HG03575 (cell line): ENCODE measurements around the gene SMAD6.

ENCODE experiments used
- ATAC-seq: cut with Tn5 transposase; IDR thresholded peaks from one replicate; pipeline ENCODE4 v1.9.1; 2021; ENCODE audit not compliant: unreplicated experiment, insufficient number of reproducible peaks, low FRiP score; ENCODE audit errors: extremely low read depth

Gene SMAD6

DNA sequence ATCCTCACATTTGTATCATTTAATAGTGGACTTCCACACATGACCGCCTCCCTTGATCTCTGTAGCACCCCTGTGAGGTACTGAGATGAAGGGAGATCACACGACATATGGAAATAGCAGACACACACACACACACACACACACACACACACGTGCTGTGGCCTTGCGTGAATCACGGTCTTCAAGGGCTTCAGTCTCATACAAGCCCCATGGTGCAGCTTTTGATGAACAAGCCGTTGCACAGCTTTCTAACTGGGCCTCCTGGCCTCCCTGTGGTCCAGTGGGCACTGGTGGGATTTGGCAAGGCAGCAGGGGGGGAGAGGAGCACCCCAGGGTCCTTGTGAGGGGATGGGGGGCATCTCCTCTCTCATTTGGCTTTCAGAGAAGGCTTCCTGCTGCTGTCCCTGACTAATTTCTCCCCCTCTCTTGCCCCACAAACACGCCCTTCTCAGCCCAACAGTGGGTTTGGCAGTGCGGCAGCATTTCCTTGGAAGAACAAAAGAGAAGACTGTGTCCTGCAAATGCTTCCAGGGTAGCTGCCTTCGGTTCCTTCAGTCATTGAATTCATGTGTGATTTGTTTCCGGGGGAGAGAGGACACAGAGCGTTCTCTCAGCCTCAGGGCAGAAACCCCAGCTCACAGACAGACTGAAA is 98.7 kb downstream of the SMAD6 start:
- no peak for ATAC-seq

DNA sequence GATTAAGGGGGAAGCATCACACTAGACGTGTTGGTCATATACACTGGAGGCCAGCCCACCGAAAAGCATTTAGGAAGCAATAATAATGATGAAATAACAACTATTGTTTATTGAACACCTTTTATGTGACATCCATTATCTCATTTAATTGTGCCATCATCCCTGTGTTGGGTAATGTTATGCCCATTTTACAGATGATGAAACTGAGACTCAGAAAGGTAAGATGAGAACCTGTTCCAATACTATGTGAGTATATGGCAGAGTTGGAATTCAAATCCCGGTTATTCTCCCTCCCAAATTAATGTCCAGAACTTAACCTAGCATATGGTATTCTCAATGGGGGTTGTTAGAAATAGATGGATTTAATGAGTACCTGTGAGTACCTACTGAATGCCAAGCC is 99.2 kb downstream of the SMAD6 start:
- ATAC-seq, result no peak

DNA sequence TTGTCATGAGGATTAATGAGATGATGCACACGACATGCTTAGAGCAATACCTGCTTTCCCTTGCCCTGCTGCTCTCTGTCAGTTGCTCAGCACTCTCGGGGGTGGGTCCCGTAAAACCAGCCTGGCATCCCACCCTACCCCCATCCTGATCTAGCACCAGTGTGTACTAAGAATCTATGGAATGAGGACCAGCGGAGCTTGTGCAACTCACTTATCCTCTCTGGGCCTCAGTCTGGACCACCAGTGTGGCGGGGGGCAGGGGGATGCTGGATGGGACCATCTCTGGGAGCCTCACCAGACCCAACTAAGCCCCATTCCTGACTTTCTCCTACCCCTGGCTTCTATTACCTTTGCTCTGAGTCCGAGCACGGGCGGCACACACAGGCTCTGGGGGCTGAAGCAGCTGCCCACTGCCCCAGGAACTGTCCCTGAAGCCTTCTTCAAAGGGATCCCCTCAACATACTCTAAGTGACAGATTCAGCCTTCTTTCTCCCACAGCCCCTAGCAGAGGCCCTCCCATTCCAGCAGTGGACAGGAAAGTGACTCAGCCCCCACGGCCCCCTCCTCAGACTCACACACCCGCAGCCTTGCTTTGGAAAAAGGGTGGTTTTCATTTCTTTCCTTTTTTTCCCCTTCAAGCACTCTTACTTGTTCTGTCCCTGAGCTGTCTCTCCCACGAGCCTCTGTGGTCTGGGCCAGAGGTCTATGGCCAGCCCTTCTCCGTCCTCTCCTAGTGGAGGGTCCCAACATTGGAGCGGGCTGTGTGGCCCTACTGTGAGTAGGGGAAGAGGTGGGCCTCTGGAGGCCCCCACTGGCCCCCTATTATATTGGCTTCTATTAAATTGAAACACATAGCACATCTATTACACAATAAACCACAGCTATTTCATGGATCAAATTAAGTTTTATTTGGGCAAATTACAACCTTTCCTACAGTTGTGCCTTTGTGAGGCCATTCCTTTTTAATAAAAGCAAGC is 100.3 kb downstream of the SMAD6 start:
- ATAC-seq, result no peak

DNA sequence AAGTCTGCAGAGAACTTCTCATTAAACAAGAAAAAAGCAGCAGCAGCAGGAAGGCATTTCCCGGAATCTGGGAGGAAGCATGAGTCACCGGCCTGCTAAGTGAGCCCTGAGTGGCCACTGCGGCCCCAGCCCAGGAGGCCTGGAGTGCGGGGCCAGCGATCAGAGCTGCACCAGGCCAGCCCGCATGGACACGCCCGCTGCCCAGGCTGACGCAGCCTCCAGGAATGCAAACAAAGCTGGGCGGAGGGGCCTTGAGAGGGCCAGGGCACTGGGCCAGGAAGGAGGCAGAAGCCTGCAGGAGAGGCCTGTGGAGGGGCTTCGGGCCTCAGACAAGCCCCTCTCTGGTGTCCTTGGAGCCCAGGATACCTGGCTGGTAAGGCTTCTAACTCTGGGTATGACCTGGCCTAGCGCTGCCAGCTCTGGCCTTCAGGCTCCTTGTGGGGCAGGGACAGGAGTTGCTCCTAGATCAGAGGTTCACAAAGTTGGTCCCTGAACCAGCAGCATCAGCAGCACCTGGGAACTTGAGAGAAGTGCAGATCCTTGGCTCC is 101.2 kb downstream of the SMAD6 start:
- ATAC-seq, result no peak

DNA sequence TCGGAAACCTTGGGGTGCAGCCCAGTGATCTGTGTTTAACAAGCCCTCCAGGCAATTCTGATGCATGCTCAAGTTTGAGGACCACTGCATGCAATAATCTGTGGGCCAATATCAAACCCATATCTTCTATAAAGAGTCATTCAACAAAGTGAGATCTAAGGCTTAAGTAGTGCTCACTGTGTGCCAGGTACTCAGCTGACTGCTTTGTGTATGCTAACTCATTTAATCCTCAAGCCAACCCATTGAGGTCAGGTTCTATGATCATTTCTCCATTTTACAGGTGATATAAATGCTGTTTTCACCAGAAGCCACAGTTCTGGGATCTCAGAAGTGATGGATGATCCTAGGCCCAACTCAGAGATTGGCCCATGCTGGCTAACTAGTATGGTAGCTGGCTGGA is 101.7 kb downstream of the SMAD6 start:
- no peak for ATAC-seq

DNA sequence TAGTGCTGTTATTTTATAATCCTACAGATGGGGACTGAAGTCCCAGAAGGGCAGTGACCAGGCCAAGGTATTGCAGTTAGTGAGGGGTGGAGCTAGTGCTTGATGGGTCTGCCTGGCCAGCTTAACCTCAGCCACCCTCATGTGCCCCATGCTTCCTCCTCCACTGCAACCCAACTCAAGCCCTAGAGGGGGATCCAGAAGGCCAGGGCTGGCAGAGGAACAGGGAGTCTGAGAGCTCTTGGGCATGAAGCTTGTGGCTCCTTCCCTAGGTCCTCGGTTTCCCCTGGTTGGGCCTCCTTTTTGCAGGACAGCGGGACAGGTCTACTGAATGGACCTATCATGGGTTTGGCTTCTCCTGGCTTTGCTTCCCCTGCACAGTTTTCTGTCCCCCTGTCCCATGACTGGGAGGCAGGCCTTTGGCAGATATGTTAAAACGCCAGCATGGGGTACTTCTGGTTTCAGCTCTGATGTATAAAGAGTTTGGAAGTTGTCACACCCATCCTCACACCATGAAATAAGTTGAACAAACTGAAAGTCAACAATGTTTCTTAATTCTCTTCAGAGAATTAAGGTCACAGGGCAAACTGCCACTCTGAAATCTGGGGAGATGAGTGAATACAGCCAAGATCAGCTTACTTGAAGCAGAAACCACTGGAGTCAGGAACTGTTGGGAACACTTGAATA is 103.3 kb downstream of the SMAD6 start:
- ATAC-seq, result no peak

DNA sequence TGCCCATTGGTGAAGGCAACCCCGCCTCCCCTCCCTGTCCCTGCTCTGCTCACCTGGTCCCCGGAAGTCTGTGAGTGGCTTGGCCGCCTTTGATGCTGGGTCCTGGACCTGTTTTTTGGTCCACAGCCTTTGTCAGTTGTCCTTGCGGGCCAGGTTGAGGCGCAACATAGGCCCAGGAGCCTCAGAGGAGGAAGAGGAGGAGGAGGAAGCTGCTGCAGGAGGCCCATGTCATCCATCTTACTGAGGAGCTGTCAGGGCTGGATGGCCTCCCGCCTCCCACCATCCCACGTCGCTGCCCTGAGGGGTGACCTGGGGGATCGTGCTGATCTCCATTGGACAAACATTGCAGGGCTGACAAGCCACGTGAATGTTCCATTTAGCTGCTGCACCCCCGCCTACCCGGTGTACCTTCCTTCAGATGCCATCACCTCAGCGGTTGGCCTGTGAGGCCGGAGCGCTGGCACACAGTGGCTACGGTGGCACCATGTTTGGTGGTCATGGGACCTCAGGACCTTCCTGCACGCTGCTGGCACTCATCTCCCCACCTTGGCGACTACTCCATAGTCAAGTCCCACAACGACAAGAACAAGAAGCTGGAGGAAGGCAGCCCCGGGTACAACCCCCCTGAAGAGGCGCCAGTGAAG is 106.3 kb downstream of the SMAD6 start:
- ATAC-seq, result no peak

DNA sequence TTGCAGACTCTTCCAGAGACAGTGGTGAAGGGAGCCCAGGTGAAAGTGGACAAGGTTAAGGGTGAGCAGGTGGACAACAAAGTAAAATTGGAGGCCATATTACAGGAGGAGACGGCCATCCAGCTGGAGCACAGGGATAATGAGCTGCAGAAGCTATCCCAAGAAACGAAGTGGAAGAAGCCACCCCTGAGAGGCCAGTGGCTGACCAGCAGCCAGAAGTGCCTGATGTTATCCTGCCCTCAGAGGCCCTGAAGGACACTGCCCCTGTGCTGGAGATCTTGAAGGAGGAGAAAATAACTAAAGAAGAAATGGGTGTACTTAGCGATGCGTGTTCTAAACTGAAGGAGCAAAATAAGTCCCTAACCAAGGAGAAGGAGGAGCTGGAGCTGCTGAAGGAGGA is 107.6 kb downstream of the SMAD6 start:
- no peak for ATAC-seq

DNA sequence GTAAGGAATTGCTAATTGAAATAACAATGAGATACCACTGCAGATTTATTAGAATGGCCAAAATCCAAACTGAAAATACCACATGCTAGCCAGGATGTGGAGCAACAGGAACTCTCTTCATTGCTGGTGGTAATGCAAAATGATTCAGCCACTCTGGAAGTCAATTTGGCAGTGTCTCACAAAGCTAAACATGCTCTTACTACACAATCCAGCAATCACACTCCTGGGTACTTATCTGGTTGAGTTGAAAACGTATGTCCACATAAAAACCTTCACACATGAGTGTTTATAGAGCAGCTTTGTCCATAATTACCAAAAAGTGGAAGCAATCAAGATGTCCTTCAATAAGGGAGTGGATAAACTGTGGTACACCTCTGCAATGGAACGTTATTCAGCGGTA is 113.3 kb downstream of the SMAD6 start:
- ATAC-seq, result no peak

DNA sequence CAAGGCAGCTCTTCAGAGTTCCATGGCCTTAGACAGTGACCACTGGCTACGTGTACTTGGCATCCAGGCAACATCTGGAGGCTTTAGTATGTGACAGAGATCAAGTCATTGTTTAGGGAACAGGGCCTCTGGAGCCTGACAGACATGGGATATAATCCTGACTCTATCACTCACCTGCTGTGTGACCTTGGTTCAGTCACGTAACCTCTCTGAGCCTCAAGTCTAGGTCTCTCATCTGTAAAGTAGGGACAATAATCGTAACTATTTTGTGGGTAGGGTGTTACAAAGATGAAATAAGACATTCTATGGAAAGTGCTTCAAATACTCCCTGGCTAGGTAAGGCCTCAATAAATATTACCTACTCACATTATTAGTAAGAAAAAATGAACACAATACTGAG is 114.2 kb downstream of the SMAD6 start:
- ATAC-seq, result no peak

DNA sequence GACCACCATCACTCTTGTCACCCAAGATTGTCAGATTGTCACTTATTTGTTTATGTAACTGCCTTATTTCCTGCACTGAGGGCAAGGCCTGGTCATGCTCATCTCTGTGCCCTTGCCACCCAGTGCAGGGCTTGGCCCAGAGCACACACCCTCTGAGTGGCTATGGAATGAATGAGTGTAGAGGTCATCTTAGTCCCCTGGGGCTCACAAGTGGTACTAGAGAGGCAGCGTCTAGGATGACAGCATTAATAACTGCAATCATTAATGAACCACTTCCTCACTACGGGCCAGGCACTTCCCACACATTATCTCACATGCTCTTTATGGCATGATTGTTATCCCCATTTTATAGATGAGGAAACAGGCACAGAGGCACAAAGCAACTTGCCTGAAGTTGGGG is 117.0 kb downstream of the SMAD6 start:
- no peak for ATAC-seq

DNA sequence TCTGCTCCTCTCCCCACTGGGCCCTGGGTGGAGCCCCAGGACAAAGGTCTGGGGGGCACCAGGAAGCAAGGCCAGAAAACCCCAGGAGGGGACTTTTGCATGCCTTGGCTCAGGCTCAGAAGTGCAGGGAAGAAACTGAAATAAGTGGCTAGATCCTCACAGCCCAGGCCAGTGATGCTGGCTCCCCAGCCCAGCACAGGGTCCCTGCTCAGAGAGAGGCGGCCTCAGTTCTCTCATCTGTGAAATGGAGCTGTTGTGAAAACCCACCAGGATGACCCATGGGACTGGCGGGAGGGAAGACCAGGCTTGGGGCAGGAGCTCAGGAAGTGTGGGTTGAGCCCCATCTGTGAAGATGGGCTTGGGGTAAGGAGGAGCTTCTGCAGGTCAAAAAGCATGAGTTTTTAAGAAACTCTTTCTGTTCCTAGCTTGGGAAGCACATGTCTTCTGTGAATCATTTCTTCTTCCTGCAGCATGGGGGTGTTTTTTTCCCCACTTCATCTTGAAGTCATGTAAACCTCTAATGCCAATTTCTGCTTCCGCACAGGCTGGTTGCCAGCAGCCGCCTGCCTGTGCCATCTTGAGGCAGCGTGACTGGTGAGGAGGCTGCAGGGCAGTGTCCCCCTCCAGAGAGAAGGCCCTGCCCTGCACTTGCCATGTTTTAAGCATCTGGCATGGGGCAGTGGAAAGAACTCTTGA is 118.6 kb downstream of the SMAD6 start:
- no peak for ATAC-seq

DNA sequence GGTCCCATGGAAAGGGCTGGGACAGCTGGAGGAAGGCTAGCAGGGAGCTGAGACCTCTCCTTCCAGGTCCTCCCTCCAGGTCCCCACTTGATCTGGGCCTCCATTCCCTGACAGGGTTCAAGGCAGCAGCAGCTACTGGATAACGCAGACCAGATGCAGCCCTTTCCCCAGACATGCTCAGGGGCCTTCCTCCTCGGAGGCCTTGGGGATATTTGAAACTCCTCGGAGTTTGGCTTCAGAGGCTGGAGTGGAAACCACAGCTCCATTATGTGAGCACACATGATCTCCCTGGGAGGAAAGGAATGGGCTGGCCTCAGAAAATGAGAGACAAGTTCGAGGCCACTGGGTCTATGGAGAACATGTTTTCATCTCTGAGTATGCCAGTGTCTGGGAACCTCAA is 119.3 kb downstream of the SMAD6 start:
- ATAC-seq, result no peak

DNA sequence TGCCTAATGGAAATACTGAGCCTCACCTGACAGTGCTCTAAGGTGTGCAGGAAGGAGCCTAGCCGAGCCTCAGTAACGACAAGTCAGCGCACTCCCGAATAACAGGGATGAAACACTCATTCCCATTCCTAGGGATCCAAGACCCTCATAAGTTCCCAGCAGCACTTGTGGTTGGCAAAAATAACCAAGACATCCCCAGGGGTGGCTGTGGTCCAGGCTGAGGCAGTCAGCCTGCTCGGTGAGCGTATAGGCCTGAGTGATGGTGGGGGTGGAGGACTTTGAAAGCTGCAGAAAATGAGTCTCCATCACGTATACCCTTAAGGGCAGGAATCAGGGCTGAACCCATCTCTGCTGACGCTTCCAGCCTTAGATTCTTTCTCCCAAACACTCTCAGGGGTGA is 120.1 kb downstream of the SMAD6 start:
- ATAC-seq, result no peak

DNA sequence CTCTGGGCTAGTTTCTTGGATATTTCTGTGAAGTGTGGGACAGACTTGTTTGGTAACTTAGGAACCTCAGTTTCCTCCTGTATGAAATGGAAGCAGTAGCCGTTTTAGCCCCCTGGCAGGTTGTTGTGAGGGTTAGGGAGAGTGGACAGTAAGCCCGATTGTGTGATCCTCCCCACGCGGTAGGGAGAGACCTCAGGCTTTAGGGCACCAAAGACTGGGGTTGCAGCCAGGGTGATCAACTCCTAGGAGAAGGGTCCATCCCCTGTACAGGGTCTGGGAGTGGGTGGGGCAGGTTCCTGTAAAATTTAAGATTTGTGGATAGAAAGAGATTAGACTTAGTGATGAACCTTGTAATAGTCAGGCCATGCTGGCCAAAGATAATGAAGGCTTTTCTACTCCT is 120.5 kb downstream of the SMAD6 start:
- ATAC-seq, result no peak

DNA sequence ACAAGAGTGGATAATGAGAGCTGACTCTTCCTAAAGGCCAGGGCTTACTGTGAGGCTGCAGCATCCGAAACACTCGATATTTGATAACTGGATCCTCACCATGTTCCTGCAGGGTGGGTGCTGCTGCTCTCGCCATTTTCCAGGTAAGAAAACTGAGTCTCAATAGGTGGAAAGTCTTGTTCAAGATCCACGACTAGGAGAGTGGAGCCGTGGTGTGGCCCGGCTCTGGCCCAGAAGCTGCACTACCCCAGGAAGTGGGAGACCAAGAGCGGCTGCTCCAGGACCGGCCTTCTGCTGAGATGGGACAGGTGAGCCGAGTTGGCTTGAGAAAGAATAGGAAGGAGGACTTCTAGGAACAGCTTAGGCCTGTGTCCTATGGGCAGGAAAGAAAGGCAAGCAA is 121.6 kb downstream of the SMAD6 start:
- no peak for ATAC-seq

DNA sequence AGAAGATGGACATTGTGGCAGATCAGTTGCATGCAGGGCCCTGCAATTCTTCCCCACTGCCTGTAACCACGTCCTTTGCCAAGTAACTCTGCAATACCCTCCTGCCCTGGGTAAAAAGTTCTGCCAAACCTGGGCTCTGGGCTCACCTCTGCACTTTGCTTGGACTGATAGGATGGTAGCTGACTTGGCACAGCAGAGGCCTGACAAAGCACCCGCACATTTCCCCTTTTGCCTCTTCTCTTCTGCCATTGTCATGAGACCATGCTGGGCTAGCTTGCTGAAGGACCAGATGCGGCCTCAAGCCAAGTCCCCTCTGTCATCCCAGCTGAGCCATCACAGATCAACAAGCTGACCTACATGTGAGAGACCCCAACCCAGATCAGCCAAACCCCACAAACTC is 122.4 kb downstream of the SMAD6 start:
- ATAC-seq, result no peak

DNA sequence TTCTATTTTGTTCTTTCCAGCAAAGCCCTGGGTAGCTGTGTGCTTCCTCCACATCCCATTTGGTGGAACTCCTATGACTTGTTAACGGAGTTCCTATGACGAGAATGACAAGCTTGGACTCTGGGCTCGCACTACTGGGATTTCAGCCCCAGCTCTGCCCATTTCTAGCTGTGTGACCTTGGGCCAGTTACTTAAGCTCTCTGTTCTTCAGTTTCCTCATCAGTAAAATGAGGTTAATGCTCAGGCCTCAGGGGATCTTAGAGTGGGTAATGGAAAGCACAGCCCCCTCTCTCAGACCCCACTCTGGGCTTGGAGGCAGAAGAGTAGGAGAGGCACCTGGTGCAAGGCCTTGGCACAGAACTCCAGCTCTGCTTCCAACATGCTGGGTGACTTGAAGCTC is 123.1 kb downstream of the SMAD6 start:
- no peak for ATAC-seq

DNA sequence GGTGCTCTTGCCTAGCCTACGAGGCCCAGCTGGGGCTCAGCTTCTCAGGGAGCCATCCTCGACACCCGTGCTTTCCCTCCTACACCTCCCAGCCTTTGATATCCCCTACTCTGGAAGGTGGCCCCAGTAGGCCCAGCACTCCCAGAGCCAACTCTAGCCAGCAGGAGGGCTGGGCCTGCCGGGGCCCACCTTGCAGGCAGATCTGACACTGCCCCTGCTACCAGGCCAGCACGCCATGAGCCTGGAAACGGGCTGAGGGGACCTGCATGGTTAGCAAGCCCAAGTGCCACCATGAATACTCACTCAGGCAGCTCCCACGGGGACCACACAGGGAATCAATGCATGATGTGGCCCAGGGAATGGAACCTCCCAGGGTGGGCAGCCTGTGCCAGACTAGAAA is 123.7 kb downstream of the SMAD6 start:
- no peak for ATAC-seq
